Measurements from ENCODE around the gene FAM20C. TPM values are rescaled to one million over a fixed set of nuclear protein-coding genes. Genes with fewer than 3 reads are reported as not detected.

FAM20C gene
- polyA plus RNA-seq, 1 experiment, result 32.5 TPM

GRCh38 chr7:176381-176780 is 16.0 kb upstream of the FAM20C start:
- ChIA-PET CTCF (no interaction called here), POLR2A (interaction anchor here (0.6 kb wide), 1 partner anchor 637 kb away, joined by 3 read pairs; no protein-coding TSS in a partner anchor)
- peaks cover 4% of the 10 kb centered on the region; the same call in 1 of the 2 replicates for H3K27me3 ChIP-seq (ENCODE audit: control insufficient read depth, insufficient read depth, low read length)
- TF ChIP-seq, protein P1, sequence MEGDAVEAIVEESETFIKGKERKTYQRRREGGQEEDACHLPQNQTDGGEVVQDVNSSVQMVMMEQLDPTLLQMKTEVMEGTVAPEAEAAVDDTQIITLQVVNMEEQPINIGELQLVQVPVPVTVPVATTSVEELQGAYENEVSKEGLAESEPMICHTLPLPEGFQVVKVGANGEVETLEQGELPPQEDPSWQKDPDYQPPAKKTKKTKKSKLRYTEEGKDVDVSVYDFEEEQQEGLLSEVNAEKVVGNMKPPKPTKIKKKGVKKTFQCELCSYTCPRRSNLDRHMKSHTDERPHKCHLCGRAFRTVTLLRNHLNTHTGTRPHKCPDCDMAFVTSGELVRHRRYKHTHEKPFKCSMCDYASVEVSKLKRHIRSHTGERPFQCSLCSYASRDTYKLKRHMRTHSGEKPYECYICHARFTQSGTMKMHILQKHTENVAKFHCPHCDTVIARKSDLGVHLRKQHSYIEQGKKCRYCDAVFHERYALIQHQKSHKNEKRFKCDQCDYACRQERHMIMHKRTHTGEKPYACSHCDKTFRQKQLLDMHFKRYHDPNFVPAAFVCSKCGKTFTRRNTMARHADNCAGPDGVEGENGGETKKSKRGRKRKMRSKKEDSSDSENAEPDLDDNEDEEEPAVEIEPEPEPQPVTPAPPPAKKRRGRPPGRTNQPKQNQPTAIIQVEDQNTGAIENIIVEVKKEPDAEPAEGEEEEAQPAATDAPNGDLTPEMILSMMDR (IDR thresholded peaks at IDR 0.05; ENCODE audit: insufficient read depth, low read depth, low read length), result no peak
- no peak overlapping the region for H3K4me3 ChIP-seq (ENCODE audit: low read depth, low read length)
- DNase-seq (ENCODE audit: low read depth), result no peak
- no peaks in the 10 kb centered on the region for H3K36me3 ChIP-seq (ENCODE audit: control insufficient read depth, insufficient read depth, low read length)

GRCh38 chr7:176786-177459 is 15.4 kb upstream of the FAM20C start:
- TF ChIP-seq, protein P1 (IDR thresholded peaks at IDR 0.05; ENCODE audit: insufficient read depth, low read depth, low read length), result no peak
- POLR2A ChIA-PET, result interaction anchor here (0.6 kb wide), 1 partner anchor 637 kb away, joined by 3 read pairs; no protein-coding TSS in a partner anchor
- Histone ChIP-seq H3K27me3 (ENCODE audit: control insufficient read depth, insufficient read depth, low read length) (peaks cover 5% of the 10 kb centered on the region; the same call in 1 of the 2 replicates), H3K36me3 (ENCODE audit: control insufficient read depth, insufficient read depth, low read length) (no peaks in the 10 kb centered on the region), H3K4me3 (ENCODE audit: low read depth, low read length) (no peak overlapping the region)
- no peak for DNase-seq (ENCODE audit: low read depth)
- CTCF ChIA-PET, result no interaction called here

- no peak for DNase-seq (ENCODE audit: low read depth)
Measured at GRCh38 chr7:178444-178843, 13.9 kb upstream of the FAM20C start.

DNA sequence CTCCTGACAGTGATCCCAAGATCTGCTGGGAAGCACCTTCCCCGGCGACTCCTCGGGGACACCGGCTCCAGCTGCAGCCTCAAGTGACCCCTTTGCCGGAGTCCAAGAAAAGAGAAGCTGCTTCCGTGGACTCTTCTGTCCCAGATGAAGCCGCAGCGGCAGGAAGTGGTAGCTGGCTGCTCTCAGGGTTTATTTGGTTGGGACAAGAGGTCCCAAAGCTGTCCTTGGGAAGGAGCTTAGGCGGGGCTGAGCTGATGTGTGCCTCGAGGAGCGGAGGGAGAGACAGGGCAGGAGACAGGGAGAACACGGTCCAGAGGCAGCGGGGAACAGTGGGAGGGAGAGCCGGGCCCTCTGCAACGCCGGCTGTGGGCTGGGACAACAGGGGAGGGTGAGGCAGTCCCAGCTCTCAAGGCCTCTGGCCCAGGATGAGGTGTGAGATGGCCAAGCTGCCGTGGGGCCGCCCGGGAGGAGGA is 13.1 kb upstream of the FAM20C start:
- H3K36me3 ChIP-seq (ENCODE audit: control insufficient read depth, insufficient read depth, low read length), result no peaks in the 10 kb centered on the region
- H3K27me3 ChIP-seq (ENCODE audit: control insufficient read depth, insufficient read depth, low read length), result peaks cover 7% of the 10 kb centered on the region; the same call in 1 of the 2 replicates
- CTCF ChIA-PET, result interaction anchor here (1.2 to 1.5 kb wide), 4 partner anchors 10 to 115 kb away, joined by 3 to 5 read pairs (median 3); partner anchors contain the start of gene FAM20C
- H3K4me3 ChIP-seq (ENCODE audit: low read depth, low read length), result no peak overlapping the region
- POLR2A ChIA-PET, result no interaction called here
- TF ChIP-seq, protein P1 (IDR thresholded peaks at IDR 0.05; ENCODE audit: insufficient read depth, low read depth, low read length), result no peak
- DNase-seq (ENCODE audit: low read depth), result no peak

More at GRCh38 chr7:178444-178843, 13.9 kb upstream of the FAM20C start:
- TF ChIP-seq, protein P1 (IDR thresholded peaks at IDR 0.05; ENCODE audit: insufficient read depth, low read depth, low read length), result no peak
- peaks cover 7% of the 10 kb centered on the region; the same call in 1 of the 2 replicates for H3K27me3 ChIP-seq (ENCODE audit: control insufficient read depth, insufficient read depth, low read length)
- H3K36me3 ChIP-seq (ENCODE audit: control insufficient read depth, insufficient read depth, low read length), result no peaks in the 10 kb centered on the region
- no peak overlapping the region for H3K4me3 ChIP-seq (ENCODE audit: low read depth, low read length)
- CTCF ChIA-PET, result interaction anchor here (1.2 to 1.4 kb wide), 2 partner anchors 14 to 114 kb away, joined by 3 read pairs; partner anchors contain the start of gene FAM20C
- POLR2A ChIA-PET, result no interaction called here

GRCh38 chr7:179948-180694 is 12.2 kb upstream of the FAM20C start:
- H3K36me3 ChIP-seq (ENCODE audit: control insufficient read depth, insufficient read depth, low read length), result no peaks in the 10 kb centered on the region
- POLR2A ChIA-PET, result interaction anchor here (0.6 kb wide), 1 partner anchor 121 kb away, joined by 4 read pairs; no protein-coding TSS in a partner anchor
- TF ChIP-seq, protein P1 (IDR thresholded peaks at IDR 0.05; ENCODE audit: insufficient read depth, low read depth, low read length), result no peak
- CTCF ChIA-PET, result interaction anchor here (0.6 to 1.5 kb wide), 6 partner anchors 11 to 117 kb away, joined by 3 to 5 read pairs (median 3); no protein-coding TSS in a partner anchor
- no peak overlapping the region for H3K4me3 ChIP-seq (ENCODE audit: low read depth, low read length)
- peaks cover 7% of the 10 kb centered on the region; the same call in 1 of the 2 replicates for H3K27me3 ChIP-seq (ENCODE audit: control insufficient read depth, insufficient read depth, low read length)
- DNase-seq (ENCODE audit: low read depth), result no peak

Data from BJ (cell line).